NK-92 (cell line): Measurements from ENCODE around the gene RANBP9.

Source experiments
- DNase-seq: peaks from one replicate; lab custom pipeline; 2025; ENCODE audit not compliant: unreplicated experiment; lab: John Stamatoyannopoulos, UW

Gene RANBP9

GRCh38 chr6:13711324-13711732 lies 307 bp downstream of the RANBP9 start:
- DNase-seq: no peak

GRCh38 chr6:13710552-13711323 lies 897 bp downstream of the RANBP9 start:
- no peak for DNase-seq

- DNase-seq: no peak
These were observed 1.7 kb downstream of the RANBP9 start for GRCh38 chr6:13709689-13710551.

- DNase-seq: no peak
These were observed 2.9 kb downstream of the RANBP9 start for GRCh38 chr6:13708736-13709135.

- DNase-seq: no peak
These were observed 8.1 kb downstream of the RANBP9 start for GRCh38 chr6:13703496-13703895.

GRCh38 chr6:13702809-13703302 lies 8.8 kb downstream of the RANBP9 start:
- no peak for DNase-seq

- DNase-seq: no peak
These were observed 11.4 kb downstream of the RANBP9 start for GRCh38 chr6:13700232-13700631.

GRCh38 chr6:13698715-13699114 lies 12.9 kb downstream of the RANBP9 start:
- no peak for DNase-seq

- DNase-seq: no peak
These were observed 13.8 kb downstream of the RANBP9 start for GRCh38 chr6:13697857-13698256.

- DNase-seq: no peak
These were observed 15.4 kb downstream of the RANBP9 start for GRCh38 chr6:13696226-13696625.

- DNase-seq: no peak
These were observed 16.4 kb downstream of the RANBP9 start for GRCh38 chr6:13695252-13695651.

GRCh38 chr6:13694562-13694961 lies 17.1 kb downstream of the RANBP9 start:
- no peak for DNase-seq

GRCh38 chr6:13689511-13690256 lies 22.0 kb downstream of the RANBP9 start:
- no peak for DNase-seq

GRCh38 chr6:13688692-13689196 lies 22.9 kb downstream of the RANBP9 start:
- no peak for DNase-seq

- no peak for DNase-seq
These were observed 23.7 kb downstream of the RANBP9 start for GRCh38 chr6:13687917-13688351.

- no peak for DNase-seq
These were observed 26.8 kb downstream of the RANBP9 start for GRCh38 chr6:13684855-13685254.

- no peak for DNase-seq
These were observed 28.6 kb downstream of the RANBP9 start for GRCh38 chr6:13683038-13683437.

GRCh38 chr6:13682346-13682745 lies 29.3 kb downstream of the RANBP9 start:
- no peak for DNase-seq

GRCh38 chr6:13681305-13682061 lies 30.2 kb downstream of the RANBP9 start:
- no peak for DNase-seq

GRCh38 chr6:13680448-13680968 lies 31.1 kb downstream of the RANBP9 start:
- no peak for DNase-seq
